T1000 (cell line): ENCODE results near the gene SYNPO2.
"Not testable (repeated sequence)": the region's sequence is repeated elsewhere in the genome, so short reads cannot be mapped to it uniquely, and the experiment has no call there.

Experiments used
- DNase-seq: peaks from one replicate; lab custom pipeline; 2025; ENCODE audit warnings: mixed read lengths; lab: John Stamatoyannopoulos, UW

SYNPO2 gene

GRCh38 chr4:119031218-119031617 is 142.6 kb downstream of the SYNPO2 start:
- no peak for DNase-seq

- no peak for DNase-seq
Measured at GRCh38 chr4:119032921-119033685, 144.4 kb downstream of the SYNPO2 start.

- no peak for DNase-seq
Measured at GRCh38 chr4:119034276-119035008, 145.8 kb downstream of the SYNPO2 start.

- DNase-seq, result no peak
Measured at GRCh38 chr4:119035951-119036737, 147.5 kb downstream of the SYNPO2 start.

GRCh38 chr4:119037709-119038108 is 149.1 kb downstream of the SYNPO2 start:
- no peak for DNase-seq

- no peak for DNase-seq
Measured at GRCh38 chr4:119038116-119038841, 149.6 kb downstream of the SYNPO2 start.

GRCh38 chr4:119039160-119039559 is 150.5 kb downstream of the SYNPO2 start:
- DNase-seq, result no peak

GRCh38 chr4:119039779-119040178 is 151.1 kb downstream of the SYNPO2 start:
- no peak for DNase-seq

- DNase-seq, result no peak
Measured at GRCh38 chr4:119040261-119040660, 151.6 kb downstream of the SYNPO2 start.

GRCh38 chr4:119040694-119041185 is 152.1 kb downstream of the SYNPO2 start:
- DNase-seq, result no peak

GRCh38 chr4:119041396-119041795 is 152.7 kb downstream of the SYNPO2 start:
- DNase-seq, result no peak

GRCh38 chr4:119041951-119042560 is 153.4 kb downstream of the SYNPO2 start:
- DNase-seq, result peak; percentile 50

GRCh38 chr4:119046263-119046662 is 157.6 kb downstream of the SYNPO2 start:
- no peak for DNase-seq

GRCh38 chr4:119047059-119047458 is 158.4 kb downstream of the SYNPO2 start:
- DNase-seq, result not testable (repeated sequence)

- DNase-seq, result no peak
Measured at GRCh38 chr4:119048446-119048845, 159.8 kb downstream of the SYNPO2 start.

GRCh38 chr4:119049342-119049741 is 160.7 kb downstream of the SYNPO2 start:
- DNase-seq, result no peak

- DNase-seq, result no peak
Measured at GRCh38 chr4:119050527-119051090, 162.0 kb downstream of the SYNPO2 start.

GRCh38 chr4:119053245-119053644 is 164.6 kb downstream of the SYNPO2 start:
- DNase-seq, result no peak

- DNase-seq, result no peak
Measured at GRCh38 chr4:119053997-119054396, 165.3 kb downstream of the SYNPO2 start.

- no peak for DNase-seq
Measured at GRCh38 chr4:119057417-119057816, 168.8 kb downstream of the SYNPO2 start.

- no peak for DNase-seq
Measured at GRCh38 chr4:119059221-119059620, 170.6 kb downstream of the SYNPO2 start.
